Measurements from ENCODE around the gene BZW2. TPM values are rescaled to one million over a fixed set of nuclear protein-coding genes. Genes with fewer than 3 reads are reported as not detected.
A peak's percentile ranks its signal among the peaks of the same experiment; 100 is the strongest.

The BZW2 gene
- total RNA-seq, 4 donors from 2014 or later = 50.2 to 69.3 (median 52.3) TPM

GRCh38 chr7:16753102-16753931, 107.3 kb downstream of the BZW2 start, which contains the start of gene TSPAN13:
Gene TSPAN13, plus strand, starts transcription at chr7:16753755. Its CDS starts 213 bp downstream, at chr7:16753968.
- peak in 1 of 2 donors; percentile 13 for DNase-seq (ENCODE audit: low spot score in 2 of 2)
- peaks cover 0 to 21% (median 4%) of the 10 kb centered on the region in 4 donors for H3K4me1 ChIP-seq
- WGBS, 2 donors = 5 to 9% methylated on average over 20 to 37 of the region's 48 CpGs
- H3K27ac ChIP-seq = peak within 1 kb of the TSS in 2 of 4 donors; percentile 64 to 72
- peaks cover 0 to 21% of the 10 kb centered on the region in 2 donors for H3K27me3 ChIP-seq
- H3K9me3 ChIP-seq = no peaks in the 10 kb centered on the region
- no peaks in the 10 kb centered on the region for H3K36me3 ChIP-seq
- TF ChIP-seq POLR2A (IDR thresholded peaks at IDR 0.05) = peak in 1 of 2 donors; percentile 53
- TF ChIP-seq CTCF (IDR thresholded peaks at IDR 0.05) = no peak
- H3K4me3 ChIP-seq = peak within 1 kb of the TSS; percentile 46 to 75 (median 72)

DNA sequence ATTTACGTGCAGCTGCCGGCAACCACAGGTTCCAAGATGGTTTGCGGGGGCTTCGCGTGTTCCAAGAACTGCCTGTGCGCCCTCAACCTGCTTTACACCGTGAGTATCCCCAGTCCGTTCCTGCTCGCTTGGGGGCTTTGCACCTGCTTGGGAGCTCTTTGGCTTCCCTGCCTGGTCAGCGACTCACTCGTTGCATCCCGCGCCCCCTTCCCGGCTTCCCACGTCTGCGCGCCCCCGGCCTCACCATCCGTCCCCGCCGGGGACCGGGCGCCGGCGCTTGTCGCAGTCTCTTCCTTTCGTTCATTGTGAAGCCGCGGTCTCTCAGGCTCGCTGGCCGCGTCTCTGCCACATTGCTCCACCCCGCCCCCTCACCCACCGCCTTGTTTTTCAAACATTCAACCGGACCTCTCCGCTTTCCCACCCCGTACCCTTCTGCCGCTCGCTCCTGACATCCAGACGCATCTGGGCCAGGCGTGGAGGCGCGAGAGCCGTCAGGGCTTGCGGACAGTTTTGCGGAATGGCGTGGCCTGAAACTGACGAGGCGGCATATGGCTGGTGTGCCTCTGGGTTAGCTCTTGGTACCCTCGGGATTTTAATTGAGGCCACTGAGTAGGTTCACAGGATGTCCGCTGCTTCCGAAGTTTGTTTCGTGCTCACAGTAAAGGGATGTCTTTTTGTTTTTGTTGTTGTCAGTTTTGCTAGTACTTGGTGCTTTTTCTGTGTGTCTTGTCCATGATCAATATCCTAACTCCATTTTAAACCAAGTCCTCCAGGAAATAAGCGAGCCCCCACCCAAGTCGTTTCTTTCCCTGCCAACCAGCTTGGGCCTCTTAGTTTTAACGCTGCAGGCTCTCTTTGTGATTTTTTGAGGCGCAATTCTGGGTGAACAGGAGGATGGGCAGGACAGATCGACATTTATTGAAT, 108.2 kb downstream of the BZW2 start:
- TF ChIP-seq CTCF (IDR thresholded peaks at IDR 0.05) (no peak), EP300 (IDR thresholded peaks at IDR 0.05) (no peak)
- Histone ChIP-seq H3K4me3 (peak overlapping the region; percentile 46 to 75 (median 72)), H3K4me1 (peaks cover 0 to 21% (median 4%) of the 10 kb centered on the region in 4 donors), H3K27me3 (peaks cover 0 to 21% of the 10 kb centered on the region in 2 donors), H3K9me3 (no peaks in the 10 kb centered on the region), H3K27ac (peak overlapping the region in 2 of 4 donors; percentile 64 to 72), H3K36me3 (no peaks in the 10 kb centered on the region)
- WGBS, 2 donors = 5 to 6% methylated on average over 55 to 58 of the region's 58 CpGs
- no peak for DNase-seq (ENCODE audit: low spot score in 2 of 2)

GRCh38 chr7:16754856-16755317, 108.9 kb downstream of the BZW2 start:
- DNase-seq (ENCODE audit: low spot score in 2 of 2) = no peak
- Histone ChIP-seq H3K27me3 (peaks cover 0 to 21% of the 10 kb centered on the region in 2 donors), H3K4me3 (peak overlapping the region in 2 of 4 donors; percentile 72 to 75), H3K27ac (peak overlapping the region in 2 of 4 donors; percentile 8 to 72), H3K36me3 (no peaks in the 10 kb centered on the region), H3K9me3 (no peaks in the 10 kb centered on the region), H3K4me1 (peaks cover 0 to 21% (median 4%) of the 10 kb centered on the region in 4 donors)
- TF ChIP-seq POLR2A (IDR thresholded peaks at IDR 0.05) (no peak), EP300 (IDR thresholded peaks at IDR 0.05) (no peak), CTCF (IDR thresholded peaks at IDR 0.05) (no peak)
- 64 to 74% methylated on average over 6 of the region's 6 CpGs for WGBS, 2 donors

DNA sequence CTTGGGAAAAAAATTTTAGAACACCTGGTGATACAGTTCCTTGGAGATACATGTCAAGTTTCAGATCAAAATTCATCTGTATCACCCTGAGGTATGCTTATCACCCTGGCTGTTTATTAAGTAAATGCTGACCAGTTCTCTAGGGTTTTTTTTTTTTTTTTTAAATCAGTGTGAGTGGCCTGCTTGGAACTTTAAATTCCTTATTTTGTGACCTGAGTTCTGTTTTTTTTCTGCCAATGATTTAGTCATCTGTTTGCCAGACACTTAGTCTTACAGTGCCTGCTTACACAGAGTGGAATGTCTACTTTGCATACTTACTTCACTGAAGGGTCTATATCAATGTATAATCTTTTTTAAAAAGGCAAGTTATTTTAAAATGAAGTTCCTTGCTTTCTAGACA, 109.4 kb downstream of the BZW2 start:
- TF ChIP-seq CTCF (IDR thresholded peaks at IDR 0.05) (no peak), POLR2A (IDR thresholded peaks at IDR 0.05) (no peak), EP300 (IDR thresholded peaks at IDR 0.05) (no peak)
- no peak overlapping the region for H3K27ac ChIP-seq
- peak overlapping the region in 1 of 4 donors; percentile 75 for H3K4me3 ChIP-seq
- H3K9me3 ChIP-seq = no peaks in the 10 kb centered on the region
- peaks cover 0 to 21% of the 10 kb centered on the region in 2 donors for H3K27me3 ChIP-seq
- H3K36me3 ChIP-seq = no peaks in the 10 kb centered on the region
- peaks cover 0 to 21% (median 4%) of the 10 kb centered on the region in 4 donors for H3K4me1 ChIP-seq
- no peak for DNase-seq (ENCODE audit: low spot score in 2 of 2)

Other genes with a start within 250 kb of the BZW2 start
- 1 to 10 TPM; 3.9 to 6.3 (median 4.2) TPM for gene CRPPA, start 224.6 kb upstream of the BZW2 start, total RNA-seq
- gene SOSTDC1, start 180.4 kb upstream of the BZW2 start, total RNA-seq = 1 to 10 TPM in 2 of 4 donors, under 1 TPM in 2; 0.39 to 2.4 (median 1.5) TPM
- gene LRRC72, start 119.4 kb upstream of the BZW2 start, total RNA-seq = not detected
- gene ANKMY2, start 427 bp upstream of the BZW2 start, total RNA-seq = 10 to 100 TPM; 10.0 to 15.3 (median 13.7) TPM
- gene TSPAN13, start 107.6 kb downstream of the BZW2 start, total RNA-seq = 10 to 100 TPM in 1 of 4 donors, 1 to 10 TPM in 3; 6.9 to 11.7 (median 9.0) TPM
- gene AGR2, start 158.8 kb downstream of the BZW2 start, total RNA-seq = not detected
- not detected for gene AGR3, start 235.8 kb downstream of the BZW2 start, total RNA-seq

Measured in tibial nerve (tissue), 4 donors.